Body of pancreas (tissue), 4 donors: ENCODE measurements around the gene CCSER1. TPM values are rescaled to one million over a fixed set of nuclear protein-coding genes. Genes with fewer than 3 reads are reported as not detected.

Source experiments
- ATAC-seq: fragments of 150-250 bp; one replicate; pipeline ENCODE4 v1.9.1; 2016
- DNase-seq, 4 donors: peaks; one replicate each; pipeline ENCODE4 v3.0.0-alpha.2; 2019
- H3K27ac ChIP-seq, 4 donors: fragments of 200-600 bp; sonication (generic); 1 replicate in 3 of 4; 2 replicates in 1 of 4; pipeline versions ENCODE4 v1.5.1 to v1.6.1; 2016 to 2019; ENCODE audit warnings: mild to moderate bottlenecking in 1 of 4, mixed read lengths in 1 of 4, moderate library complexity in 1 of 4
- H3K27me3 ChIP-seq, 2 donors: fragments of 200-600 bp; sonication (generic); one replicate each; pipeline ENCODE4 v1.6.0; 2016; ENCODE audit warnings: mild to moderate bottlenecking in 1 of 2
- H3K36me3 ChIP-seq, 2 donors: fragments of 200-600 bp; sonication (generic); replicated peaks in 1 of 2; 2 replicates each; pipeline ENCODE4 v1.5.1; 2016; ENCODE audit warnings: low read depth in 2 of 2; ENCODE audit not compliant: insufficient read depth in 1 of 2
- H3K4me1 ChIP-seq: fragments of 200-600 bp; sonication (generic); one replicate; pipeline ENCODE4 v1.6.0; 2016
- H3K4me3 ChIP-seq, 2 donors: fragments of 200-600 bp; sonication (generic); 1 replicate in 1 of 2; 2 replicates in 1 of 2; pipeline ENCODE4 v1.5.1; 2016 to 2019
- H3K9me3 ChIP-seq, 3 donors: fragments of 200-600 bp; sonication (generic); 1 replicate in 2 of 3; 2 replicates in 1 of 3; pipeline ENCODE4 v1.5.1; 2016
- CTCF ChIP-seq, 7 experiments: fragments of 450-650 bp in 4 of 7; fragments of 200-600 bp in 3 of 7; sonication (generic) in 3 of 7; IDR thresholded peaks; one replicate each; pipeline ENCODE4 v1.5.1; 2016 to 2019; ENCODE audit warnings: antibody characterized with exemption in 7 of 7
- POLR2A ChIP-seq, 3 donors: fragments of 450-650 bp; IDR thresholded peaks; one replicate each; pipeline ENCODE4 v1.6.1; 2016; ENCODE audit warnings: antibody characterized with exemption in 3 of 3, mild to moderate bottlenecking in 2 of 3
- WGBS, 2 donors: methylation state at CpG; one replicate each; pipeline ENCODE4 v1.1.5; 2017; 5-methylcytosine and 5-hydroxymethylcytosine counted together
- intact Hi-C: fragments of 100-400 bp; cut with DNase I; formaldehyde crosslinking; loops from one replicate; pipeline ENCODE4 v1.15.1; 2023
- total RNA-seq, 2 donors: library from RNA; depleted of rRNA; stranded (reverse); fragments of >200 nt; gene quantifications; one replicate each; pipeline ENCODE4 v1.1.0, GENCODE V29; 2016

Gene CCSER1
- total RNA-seq, 2 donors from 2014 or later: 13.2 to 14.5 TPM

- H3K27me3 ChIP-seq: no peaks in the 10 kb centered on the region
- ATAC-seq (no peak), DNase-seq (no peak)
- no peaks in the 10 kb centered on the region for H3K9me3 ChIP-seq
- no peaks in the 10 kb centered on the region for H3K36me3 ChIP-seq
- TF ChIP-seq CTCF (IDR thresholded peaks at IDR 0.05) (no peak), POLR2A (IDR thresholded peaks at IDR 0.05) (no peak)
- no peaks in the 10 kb centered on the region for H3K4me1 ChIP-seq
- no peak overlapping the region for H3K27ac ChIP-seq
- H3K4me3 ChIP-seq: no peak overlapping the region
- intact Hi-C loops: no loop called here
Measured at GRCh38 chr4:90515191-90515590, 388.0 kb downstream of the CCSER1 start.

- Histone ChIP-seq H3K36me3 (no peaks in the 10 kb centered on the region), H3K27me3 (no peaks in the 10 kb centered on the region), H3K27ac (no peak overlapping the region), H3K4me3 (no peak overlapping the region), H3K4me1 (no peaks in the 10 kb centered on the region), H3K9me3 (no peaks in the 10 kb centered on the region)
- 76 to 85% methylated on average over 1 of the region's 1 CpG for WGBS, 2 donors
- TF ChIP-seq CTCF (IDR thresholded peaks at IDR 0.05) (no peak), POLR2A (IDR thresholded peaks at IDR 0.05) (no peak)
- DNase-seq (no peak), ATAC-seq (no peak)
- intact Hi-C loops: no loop called here
Measured at GRCh38 chr4:90528551-90528950, 401.4 kb downstream of the CCSER1 start.

GRCh38 chr4:90536408-90536807 is 409.2 kb downstream of the CCSER1 start:
- no peak for ATAC-seq
- no peak for DNase-seq
- H3K36me3 ChIP-seq: no peaks in the 10 kb centered on the region

GRCh38 chr4:90537491-90537890 is 410.3 kb downstream of the CCSER1 start:
- 90 to 93% methylated on average over 3 of the region's 3 CpGs for WGBS, 2 donors
- no peak for DNase-seq
- H3K4me3 ChIP-seq: no peak overlapping the region

More at GRCh38 chr4:90536408-90536807, 409.2 kb downstream of the CCSER1 start:
- H3K4me1 ChIP-seq: no peaks in the 10 kb centered on the region
- intact Hi-C loops: no loop called here
- H3K9me3 ChIP-seq: no peaks in the 10 kb centered on the region
- H3K27ac ChIP-seq: no peak overlapping the region
- H3K4me3 ChIP-seq: no peak overlapping the region
- no peak for TF ChIP-seq POLR2A (IDR thresholded peaks at IDR 0.05)
- H3K27me3 ChIP-seq: peaks cover 0 to 4% of the 10 kb centered on the region in 2 donors
- WGBS, 2 donors: 69 to 84% methylated on average over 1 of the region's 1 CpG

GRCh38 chr4:90540536-90540935 is 413.3 kb downstream of the CCSER1 start:
- Histone ChIP-seq H3K27me3 (peaks cover 0 to 4% of the 10 kb centered on the region in 2 donors), H3K36me3 (no peaks in the 10 kb centered on the region), H3K4me3 (no peak overlapping the region), H3K27ac (no peak overlapping the region), H3K9me3 (no peaks in the 10 kb centered on the region), H3K4me1 (no peaks in the 10 kb centered on the region)
- intact Hi-C loops: no loop called here
- TF ChIP-seq POLR2A (IDR thresholded peaks at IDR 0.05): no peak
- no peak for TF ChIP-seq CTCF (IDR thresholded peaks at IDR 0.05)
- no peak for DNase-seq
- no peak for ATAC-seq

More at GRCh38 chr4:90537491-90537890, 410.3 kb downstream of the CCSER1 start:
- peaks cover 0 to 4% of the 10 kb centered on the region in 2 donors for H3K27me3 ChIP-seq
- TF ChIP-seq POLR2A (IDR thresholded peaks at IDR 0.05) (no peak), CTCF (IDR thresholded peaks at IDR 0.05) (no peak)
- no peak for ATAC-seq
- no peaks in the 10 kb centered on the region for H3K36me3 ChIP-seq
- H3K4me1 ChIP-seq: no peaks in the 10 kb centered on the region
- no peak overlapping the region for H3K27ac ChIP-seq
- intact Hi-C loops: no loop called here
- H3K9me3 ChIP-seq: no peaks in the 10 kb centered on the region
